GM19467 (cell line): Measurements from ENCODE around the gene MRM3.
"Not testable (repeated sequence)": the region's sequence is repeated elsewhere in the genome, so short reads cannot be mapped to it uniquely, and the experiment has no call there.

Experiments used
- ATAC-seq: cut with Tn5 transposase; IDR thresholded peaks from one replicate; pipeline ENCODE4 v1.9.1; 2021; ENCODE audit warnings: mild to moderate bottlenecking, moderate library complexity; ENCODE audit not compliant: unreplicated experiment

MRM3 gene, protein sequence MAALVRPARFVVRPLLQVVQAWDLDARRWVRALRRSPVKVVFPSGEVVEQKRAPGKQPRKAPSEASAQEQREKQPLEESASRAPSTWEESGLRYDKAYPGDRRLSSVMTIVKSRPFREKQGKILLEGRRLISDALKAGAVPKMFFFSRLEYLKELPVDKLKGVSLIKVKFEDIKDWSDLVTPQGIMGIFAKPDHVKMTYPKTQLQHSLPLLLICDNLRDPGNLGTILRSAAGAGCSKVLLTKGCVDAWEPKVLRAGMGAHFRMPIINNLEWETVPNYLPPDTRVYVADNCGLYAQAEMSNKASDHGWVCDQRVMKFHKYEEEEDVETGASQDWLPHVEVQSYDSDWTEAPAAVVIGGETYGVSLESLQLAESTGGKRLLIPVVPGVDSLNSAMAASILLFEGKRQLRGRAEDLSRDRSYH

DNA sequence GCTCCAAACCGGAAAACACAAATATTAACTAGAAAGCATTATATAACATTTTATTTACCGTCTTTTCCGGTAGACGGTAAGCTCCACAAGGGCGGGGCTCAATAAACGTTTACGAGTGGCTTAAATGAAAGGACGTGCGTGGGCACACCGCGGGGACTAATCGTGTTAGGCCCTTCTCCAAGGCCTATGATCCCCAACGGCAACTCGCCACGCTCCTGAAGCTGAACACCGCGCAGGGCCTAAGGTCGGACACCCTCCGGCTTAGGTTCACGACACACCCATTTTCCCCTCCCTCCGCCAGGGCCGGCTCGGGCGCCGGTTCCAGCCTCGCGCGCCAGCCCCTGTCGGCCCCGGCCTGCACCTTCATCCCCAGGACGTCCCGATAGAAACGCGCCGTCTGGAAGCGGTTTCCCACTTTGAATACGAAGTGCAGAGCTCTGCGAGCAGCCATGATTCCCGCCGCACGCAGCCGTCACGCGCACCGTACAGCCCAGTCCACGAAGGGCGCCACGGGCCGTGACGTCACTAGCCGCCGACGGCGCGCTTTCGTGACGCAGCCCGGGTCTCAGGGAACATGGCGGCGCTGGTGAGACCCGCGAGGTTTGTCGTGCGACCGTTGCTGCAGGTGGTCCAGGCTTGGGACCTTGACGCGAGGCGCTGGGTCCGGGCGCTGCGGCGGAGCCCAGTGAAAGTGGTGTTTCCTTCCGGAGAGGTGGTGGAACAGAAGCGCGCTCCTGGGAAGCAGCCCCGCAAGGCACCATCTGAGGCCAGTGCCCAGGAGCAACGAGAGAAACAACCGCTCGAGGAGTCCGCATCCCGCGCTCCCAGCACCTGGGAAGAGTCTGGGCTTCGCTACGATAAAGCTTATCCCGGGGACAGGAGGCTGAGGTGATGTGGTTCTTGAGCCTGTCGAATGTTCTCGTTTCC, at the start of gene MRM3, which contains the start of gene GLOD4:
TSS of gene MRM3 (plus strand) at position 549 of the 927 bp plus-strand sequence. CDS start at position 575, 26 bp downstream.
TSS of gene GLOD4 (minus strand) at position 476 of the 927 bp plus-strand sequence. CDS start at position 451, 25 bp downstream.
- ATAC-seq: peak; percentile 74

DNA sequence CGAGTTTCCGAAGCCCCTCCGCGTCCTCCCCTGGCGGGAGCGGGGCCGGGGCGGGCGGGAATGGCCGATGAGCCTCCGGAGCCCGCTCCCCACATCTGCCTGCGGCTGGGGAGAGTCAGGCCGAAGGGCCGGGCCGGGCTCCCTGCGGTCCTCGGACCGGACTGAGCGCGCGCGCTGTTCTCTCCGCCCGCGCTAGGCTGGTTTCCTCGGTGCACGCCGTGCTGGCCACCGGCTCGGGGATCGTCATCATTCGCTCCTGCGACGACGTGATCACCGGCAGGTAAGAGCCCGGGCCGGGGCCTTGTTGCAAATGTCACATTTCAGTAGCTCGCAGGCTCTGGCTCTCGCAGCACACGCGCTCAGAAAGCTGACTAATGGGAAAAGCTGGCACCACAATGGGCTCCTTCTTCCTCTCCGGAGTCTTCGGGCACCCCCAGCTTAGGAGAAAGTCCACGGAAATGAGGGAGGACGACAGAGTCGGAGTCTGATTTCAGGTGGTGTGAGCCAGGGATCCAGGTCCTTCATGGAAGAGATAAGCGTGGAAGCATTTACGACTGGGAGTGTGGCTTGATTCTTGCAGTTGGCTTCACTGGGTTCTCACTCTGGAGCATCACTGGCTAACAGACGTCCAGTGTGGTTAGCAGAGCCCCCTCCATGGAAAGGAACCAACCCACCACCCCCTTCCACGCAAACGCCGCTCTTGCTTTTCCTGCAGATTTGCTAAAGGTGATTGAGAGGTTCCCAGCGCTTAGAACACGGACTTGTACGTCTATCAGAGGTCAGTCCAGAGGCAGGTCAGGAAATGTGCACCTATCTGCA, 49.0 kb upstream of the MRM3 start:
- peak; percentile 36 for ATAC-seq

DNA sequence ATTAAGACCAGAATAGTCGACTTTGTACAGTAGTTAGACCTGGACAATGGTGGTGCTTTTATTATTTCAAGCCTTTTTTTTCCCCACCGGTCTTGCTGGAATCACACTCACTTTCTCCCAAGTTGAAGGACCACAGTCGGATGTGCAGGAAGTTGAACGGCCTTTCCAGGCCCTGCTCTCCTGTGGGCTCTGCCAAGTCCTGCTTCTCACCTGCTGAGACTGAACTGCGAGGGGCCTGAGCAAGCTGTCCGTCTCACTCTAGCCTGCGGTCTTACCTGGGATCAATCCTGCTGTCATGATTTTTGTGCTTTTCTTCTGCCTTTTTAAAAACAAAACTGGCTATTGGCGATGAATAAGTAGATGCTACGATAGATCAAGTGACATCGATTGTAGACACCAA, 48.4 kb upstream of the MRM3 start:
- ATAC-seq: no peak

DNA sequence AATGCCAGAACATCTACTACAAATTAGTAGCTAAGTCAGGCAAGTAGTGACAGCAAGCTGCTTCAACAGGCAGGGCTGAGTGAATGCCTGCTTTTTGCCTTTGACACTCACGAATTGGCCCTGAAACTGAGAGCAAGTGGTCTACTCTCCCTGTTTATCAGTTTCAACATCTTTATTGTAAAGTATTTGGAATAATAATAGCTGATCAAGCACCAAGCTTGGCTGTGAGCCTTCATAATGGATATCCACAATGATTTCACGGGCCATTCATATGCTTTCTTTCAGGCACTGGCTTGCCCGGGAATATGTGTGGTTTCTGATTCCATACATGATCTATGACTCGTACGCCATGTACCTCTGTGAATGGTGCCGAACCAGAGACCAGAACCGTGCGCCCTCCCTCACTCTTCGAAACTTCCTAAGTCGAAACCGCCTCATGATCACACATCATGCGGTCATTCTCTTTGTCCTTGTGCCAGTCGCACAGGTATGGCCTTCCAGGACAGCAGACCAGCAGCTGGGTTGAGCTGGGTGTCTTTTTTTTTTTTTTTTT, 44.5 kb upstream of the MRM3 start:
- no peak for ATAC-seq

DNA sequence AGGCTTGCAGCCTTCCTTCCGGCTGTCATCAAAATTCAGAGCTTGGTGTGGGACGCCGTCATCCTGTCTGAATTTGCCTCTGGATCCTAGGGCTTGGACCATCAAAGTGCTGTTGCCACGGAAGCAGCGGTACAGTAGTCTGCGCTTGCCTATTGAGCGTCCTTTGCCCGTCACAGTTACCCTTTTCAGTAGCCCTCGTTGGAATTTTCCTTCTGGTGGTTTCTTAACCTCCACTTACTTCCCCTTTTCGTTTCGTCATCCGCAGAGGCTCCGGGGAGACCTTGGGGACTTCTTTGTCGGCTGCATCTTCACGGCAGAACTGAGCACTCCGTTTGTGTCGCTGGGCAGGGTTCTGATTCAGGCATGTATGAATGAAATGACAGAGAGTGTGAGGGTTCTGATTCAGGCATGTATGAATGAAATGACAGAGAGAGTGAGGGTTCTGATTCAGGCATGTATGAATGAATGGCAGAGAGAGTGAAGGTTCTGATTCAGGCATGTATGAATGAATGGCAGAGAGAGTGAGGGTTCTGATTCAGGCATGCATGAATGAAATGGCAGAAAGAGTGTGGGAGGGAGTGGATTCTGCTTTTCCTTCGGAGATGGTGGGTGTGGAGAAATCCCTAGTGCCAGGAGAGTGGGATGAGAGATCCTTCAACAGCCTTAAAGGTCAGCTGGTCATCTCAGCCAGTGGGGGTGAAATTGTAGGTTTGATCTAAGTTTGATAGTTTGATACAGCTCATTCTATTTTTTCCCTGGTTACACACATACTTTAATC, 41.7 kb upstream of the MRM3 start:
- ATAC-seq: peak; percentile 69

DNA sequence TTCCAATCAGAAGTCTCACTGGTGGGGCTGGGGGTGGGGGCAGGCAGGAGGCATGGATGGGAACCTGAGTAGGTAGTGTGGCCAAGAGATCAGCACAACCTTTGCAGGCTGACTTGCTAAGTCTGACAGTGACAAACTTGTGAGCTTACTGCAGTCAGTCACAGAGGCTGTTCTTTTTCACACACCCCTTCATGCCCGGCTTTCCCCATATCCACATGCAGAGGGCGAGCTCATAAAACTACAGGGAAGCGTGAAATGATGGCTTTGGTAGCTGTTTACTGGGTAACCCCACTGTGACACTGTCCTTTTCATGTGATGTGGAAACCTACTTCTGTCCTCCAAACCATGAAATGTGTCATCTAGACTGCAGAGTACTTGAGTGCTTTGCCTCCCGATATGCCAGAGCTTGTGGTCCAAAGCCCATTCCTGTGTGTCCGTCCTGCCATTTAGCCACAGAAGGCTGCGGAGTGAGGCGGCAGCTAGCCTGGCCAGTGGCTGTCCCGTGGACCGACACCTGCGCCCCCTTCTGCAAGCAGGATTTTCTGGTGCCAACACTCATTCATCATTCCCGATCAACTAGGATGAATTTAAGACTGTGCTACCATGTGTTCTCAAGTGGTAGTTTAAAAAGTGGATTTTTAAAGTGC, 39.9 kb upstream of the MRM3 start:
- ATAC-seq: no peak

DNA sequence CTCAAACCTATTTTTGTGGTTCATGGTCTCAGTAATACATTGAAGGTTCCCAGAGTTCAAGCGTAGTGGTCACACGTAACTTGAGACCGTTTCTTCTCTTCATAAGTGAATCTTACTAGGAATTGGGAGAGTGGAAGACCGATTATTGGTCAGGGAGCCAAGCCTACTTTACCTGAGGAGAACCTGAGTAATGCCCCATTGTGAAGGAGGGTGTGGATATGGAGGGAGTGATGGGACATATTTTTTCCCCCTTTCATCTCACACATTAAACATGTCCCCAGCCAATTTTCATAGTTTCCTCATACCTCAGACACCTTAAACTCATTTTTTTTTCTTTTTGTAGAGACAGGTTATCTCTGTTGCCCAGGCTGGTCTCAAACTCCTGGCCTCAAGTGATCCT, 39.0 kb upstream of the MRM3 start:
- ATAC-seq: no peak

DNA sequence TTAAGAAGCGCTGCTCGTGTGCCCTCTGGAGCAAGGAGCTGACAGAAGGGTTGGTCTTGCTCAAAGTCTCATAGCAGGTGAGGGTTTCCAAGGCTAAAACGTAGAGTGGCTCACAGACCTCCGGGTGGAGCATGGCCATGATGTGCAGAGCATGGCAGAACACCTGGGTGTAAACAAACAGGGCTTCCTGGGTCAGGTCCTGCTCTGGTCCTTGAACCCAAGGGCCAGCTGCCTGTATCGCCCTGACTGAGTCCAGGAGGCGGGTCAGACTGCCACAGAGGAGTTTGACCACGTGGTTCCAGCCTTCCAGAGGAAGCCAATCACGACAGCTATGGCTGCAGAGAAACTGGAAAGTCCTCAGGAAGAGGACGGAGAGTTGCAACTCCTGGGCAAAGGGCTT, 37.2 kb upstream of the MRM3 start:
- ATAC-seq: no peak

DNA sequence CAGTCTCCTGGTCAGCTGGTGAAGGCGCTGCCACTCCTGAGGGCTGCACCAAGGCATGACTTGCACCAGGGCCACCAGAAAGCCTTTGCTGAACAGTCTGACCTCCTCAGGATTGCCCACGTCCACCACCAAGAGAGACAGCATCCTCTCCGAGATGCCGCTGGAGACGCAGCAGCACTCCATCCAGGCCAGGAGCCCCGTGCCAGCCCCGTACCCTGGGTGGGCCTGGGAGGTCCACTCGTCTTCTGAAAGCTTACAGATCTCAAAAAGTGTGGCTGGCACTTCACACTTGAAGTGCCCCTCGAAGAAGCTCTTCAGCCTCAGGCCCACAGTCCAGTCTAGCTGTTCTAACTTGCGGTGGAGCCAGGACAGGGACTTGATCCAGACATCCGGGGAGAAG, 36.7 kb upstream of the MRM3 start:
- no peak for ATAC-seq

DNA sequence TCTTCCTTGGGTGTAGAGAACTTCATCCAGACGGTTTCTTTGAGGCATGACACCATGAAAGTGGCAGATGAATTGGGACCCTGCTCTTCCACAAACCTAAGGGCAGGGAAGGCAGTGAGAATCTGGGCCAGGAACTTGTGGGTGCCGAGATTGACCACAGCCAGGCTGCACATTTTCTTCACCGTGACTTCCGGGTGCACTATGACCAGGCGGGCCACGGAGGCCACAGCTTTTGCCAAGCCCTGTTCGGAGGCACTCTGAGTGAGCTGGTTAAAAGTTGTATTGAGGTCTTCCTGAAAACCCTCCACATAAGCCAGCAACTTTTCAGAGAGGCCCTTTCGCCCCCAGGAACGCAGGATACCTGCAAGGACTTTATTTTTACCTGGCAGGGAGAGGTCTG, 36.0 kb upstream of the MRM3 start:
- no peak for ATAC-seq

DNA sequence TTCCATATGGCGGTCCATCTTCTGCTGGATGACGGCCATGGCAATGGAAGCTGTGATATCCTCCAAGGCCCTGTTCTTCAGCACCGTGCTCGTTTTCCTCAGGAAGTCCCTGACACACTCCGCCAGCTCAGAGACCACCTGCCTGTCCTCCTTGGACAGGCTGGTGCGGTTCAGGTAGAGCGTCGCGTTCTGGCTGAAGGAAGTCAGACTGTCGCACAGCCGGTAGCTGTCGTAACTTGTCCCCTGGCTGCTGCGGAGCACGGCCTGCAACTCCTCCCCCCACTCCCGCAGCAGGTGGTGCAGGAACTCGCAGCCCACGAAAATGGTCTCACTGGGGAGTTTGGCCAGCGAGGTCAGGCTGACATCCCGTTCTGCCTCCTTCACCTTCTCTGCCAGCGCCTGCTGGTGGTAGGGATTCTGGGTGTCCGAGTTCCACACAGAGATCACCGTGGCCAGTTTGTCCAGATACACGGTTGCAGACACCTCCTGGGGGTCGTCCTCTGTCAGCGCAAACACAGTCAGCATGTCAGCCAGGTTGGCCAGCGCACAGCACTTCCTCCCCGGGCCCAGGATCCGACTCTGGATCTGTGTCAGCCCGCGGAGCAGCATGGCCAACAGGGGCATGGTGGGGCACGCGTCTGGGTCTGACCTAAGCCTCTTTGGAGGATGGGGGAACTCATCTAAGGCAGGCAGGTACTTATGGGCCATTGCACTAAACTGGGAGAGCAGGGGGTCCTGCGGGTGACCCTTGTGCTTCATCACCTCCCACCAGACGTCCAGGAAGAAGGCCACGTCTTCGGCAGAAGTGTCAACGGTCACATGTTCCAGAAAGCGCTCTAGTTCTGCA, 35.1 kb upstream of the MRM3 start:
- no peak for ATAC-seq

DNA sequence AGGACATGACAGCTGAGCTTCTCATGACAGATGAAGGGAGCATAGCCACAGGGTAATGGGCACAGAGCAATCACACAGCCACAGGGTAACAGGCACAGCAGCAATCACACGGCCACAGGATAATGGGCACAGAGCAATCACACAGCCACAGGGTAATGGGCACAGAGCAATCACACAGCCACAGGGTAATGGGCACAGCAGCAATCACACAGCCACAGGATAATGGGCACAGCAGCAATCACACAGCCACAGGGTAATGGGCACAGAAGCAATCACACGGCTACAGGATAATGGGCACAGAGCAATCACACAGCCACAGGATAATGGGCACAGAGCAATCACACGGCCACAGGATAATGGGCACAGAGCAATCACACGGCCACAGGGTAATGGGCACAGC, 33.5 kb upstream of the MRM3 start:
- ATAC-seq: not testable (repeated sequence)

DNA sequence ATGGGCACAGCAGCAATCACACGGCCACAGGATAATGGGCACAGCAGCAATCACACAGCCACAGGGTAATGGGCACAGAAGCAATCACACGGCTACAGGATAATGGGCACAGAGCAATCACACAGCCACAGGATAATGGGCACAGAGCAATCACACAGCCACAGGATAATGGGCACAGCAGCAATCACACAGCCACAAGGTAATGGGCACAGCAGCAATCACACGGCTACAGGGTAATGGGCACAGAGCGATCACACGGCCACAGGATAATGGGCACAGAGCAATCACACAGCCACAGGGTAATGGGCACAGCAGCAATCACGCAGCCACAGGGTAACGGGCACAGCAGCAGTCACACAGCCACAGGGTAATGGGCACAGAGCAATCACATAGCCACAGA, 32.8 kb upstream of the MRM3 start:
- ATAC-seq: not testable (repeated sequence)

DNA sequence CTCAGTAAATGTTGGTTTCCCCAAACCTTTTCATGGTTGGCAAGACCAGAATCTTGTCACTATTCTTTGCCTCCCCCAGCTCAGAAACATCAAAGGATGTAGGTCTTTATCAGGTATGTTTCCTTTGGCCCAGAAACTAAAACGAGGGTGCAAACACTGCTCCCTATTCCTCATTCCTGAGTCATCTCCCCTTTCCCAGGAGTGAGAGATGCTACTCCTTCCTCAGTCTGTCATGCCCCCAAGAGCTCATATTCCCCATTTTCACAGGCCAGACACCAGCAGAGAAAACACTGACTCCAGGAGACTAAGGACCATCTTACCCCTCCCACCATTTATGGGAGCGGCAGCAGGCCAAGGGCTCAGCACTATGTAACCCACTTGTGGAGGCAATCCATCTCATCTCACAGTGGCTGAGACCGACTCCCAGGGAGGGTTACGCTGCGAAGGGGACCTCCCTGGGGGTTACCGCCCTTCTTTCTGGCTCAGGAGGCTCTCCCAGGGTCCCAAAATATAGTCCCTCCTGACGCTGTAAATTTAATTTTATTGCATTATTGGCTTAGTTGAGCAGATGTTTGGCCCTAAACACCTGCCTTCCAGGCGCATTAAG, 31.6 kb upstream of the MRM3 start:
- ATAC-seq: no peak

DNA sequence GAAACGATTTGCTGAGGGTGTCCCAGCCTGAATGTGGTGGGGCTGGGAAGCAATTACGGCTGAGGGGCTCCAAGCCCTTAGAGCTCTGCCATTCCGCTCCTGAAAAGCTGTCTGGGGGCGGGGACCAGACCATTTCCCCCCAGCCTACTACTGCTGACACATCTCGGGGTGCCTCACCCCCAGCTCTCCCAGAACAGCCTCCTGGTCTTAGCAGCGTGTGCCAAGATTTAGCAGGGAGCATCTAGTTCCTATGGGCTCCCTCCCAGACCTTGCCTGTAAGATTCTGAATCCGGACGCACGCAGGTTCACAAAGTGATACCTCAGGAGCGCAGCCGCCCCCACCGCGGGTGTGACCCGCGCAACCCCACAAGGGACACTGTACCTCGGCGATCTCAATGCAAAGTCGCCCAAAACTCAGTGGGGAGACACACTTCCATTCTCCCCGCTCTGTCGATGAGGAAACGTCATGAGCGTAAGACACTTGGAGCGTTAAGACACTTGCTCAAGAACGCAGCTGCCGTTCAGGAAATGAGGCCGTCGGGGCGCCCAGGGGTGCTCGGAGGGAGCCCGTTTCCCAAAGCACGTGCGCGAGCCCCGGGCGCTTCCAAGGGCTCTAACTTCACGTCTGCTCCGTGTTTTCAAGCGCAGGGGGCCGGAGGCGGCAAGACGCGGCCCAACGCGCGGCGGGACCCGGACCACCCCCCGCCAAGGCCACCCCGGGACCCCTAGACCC, 30.7 kb upstream of the MRM3 start:
- ATAC-seq: peak; percentile 26

DNA sequence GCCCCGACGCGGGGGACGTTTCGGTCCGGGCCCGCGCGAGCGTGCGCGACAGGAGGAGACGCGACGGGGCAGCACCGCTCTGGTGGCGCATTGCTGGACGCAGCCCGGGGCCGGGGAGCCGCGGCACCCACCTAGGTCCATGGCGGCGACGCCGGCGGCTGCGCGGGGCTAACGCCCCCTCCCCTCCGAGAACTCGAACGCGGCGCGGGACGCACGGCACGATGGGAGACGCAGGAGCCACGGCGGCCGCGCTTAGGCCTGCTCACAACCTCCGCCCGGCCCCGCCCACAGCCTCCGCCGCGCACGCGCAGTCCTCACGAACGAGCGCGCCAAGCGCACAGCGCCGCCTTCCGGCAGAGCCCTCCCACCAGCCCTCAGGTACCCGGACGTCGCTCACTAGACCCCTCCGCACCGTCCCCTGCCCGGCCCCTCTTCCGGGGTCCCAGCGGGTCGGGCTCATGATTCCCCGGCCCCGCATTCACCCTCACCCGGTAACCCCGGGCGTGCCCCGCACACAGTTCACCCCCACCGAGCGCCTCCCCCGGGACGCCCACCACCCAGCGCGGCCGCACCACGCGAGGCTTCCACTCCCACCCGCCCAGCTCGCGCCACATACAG, 30.0 kb upstream of the MRM3 start, which contains the start of gene GEMIN4:
TSS of gene GEMIN4 (minus strand) at position 263 of the 618 bp plus-strand sequence. CDS start at position 141, 122 bp downstream.
- ATAC-seq: peak; percentile 86
